Measurements from ENCODE around the gene GATM. TPM values are rescaled to one million over a fixed set of nuclear protein-coding genes. Genes with fewer than 3 reads are reported as not detected.
A peak's percentile ranks its signal among the peaks of the same experiment; 100 is the strongest.

The GATM gene
- total RNA-seq, 2 donors from 2014 or later = 35.2 to 83.4 TPM

DNA sequence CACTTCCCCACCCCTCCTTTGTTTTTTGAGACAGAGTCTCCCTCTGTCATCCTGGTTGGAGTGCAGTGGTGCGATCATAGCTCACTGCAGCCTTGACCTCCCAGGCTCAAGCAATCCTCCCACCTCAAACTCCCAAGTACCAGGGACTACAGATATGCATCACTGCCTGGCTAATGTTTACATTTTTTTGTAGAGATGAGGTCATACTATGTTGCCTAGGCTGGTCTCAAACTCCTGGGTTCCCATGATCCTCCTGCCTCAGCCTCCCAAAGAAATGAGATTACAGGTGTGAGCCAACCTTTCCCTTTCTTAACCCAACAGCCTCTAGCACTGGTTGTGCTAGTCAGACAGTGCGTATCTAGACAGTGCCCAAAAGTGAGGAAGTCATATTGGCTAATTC, 6.4 kb upstream of the GATM start:
- peaks cover 49% of the 10 kb centered on the region for H3K27me3 Mint-ChIP-seq (ENCODE audit: insufficient read depth)
- H3K4me1 Mint-ChIP-seq = peaks cover 13% of the 10 kb centered on the region
- H3K9me3 Mint-ChIP-seq = no peaks in the 10 kb centered on the region
- H3K27ac ChIP-seq (ENCODE audit: low read depth, low read length) = no peak overlapping the region
- no peak for DNase-seq
- WGBS, 2 experiments (ENCODE audit: insufficient coverage in 1 of 2, insufficient read length in 1 of 2) = 86% methylated on average over 2 of the region's 2 CpGs; no CpG with 5 or more reads in 1 of the 2 experiments
- peaks cover 9% of the 10 kb centered on the region for H3K4me1 ChIP-seq (ENCODE audit: control insufficient read depth, insufficient read depth, low read length)
- no peak overlapping the region for H3K9ac ChIP-seq (ENCODE audit: extremely low read depth, low read length, poor library complexity, severe bottlenecking)
- H3K27me3 ChIP-seq (ENCODE audit: control insufficient read depth, insufficient read depth, low read length, poor library complexity, severe bottlenecking) = peaks cover 13% of the 10 kb centered on the region
- TF ChIP-seq, protein P1, sequence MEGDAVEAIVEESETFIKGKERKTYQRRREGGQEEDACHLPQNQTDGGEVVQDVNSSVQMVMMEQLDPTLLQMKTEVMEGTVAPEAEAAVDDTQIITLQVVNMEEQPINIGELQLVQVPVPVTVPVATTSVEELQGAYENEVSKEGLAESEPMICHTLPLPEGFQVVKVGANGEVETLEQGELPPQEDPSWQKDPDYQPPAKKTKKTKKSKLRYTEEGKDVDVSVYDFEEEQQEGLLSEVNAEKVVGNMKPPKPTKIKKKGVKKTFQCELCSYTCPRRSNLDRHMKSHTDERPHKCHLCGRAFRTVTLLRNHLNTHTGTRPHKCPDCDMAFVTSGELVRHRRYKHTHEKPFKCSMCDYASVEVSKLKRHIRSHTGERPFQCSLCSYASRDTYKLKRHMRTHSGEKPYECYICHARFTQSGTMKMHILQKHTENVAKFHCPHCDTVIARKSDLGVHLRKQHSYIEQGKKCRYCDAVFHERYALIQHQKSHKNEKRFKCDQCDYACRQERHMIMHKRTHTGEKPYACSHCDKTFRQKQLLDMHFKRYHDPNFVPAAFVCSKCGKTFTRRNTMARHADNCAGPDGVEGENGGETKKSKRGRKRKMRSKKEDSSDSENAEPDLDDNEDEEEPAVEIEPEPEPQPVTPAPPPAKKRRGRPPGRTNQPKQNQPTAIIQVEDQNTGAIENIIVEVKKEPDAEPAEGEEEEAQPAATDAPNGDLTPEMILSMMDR (conservative IDR thresholded peaks at IDR 0.05) = no peak
- no peaks in the 10 kb centered on the region for H3K36me3 Mint-ChIP-seq (ENCODE audit: low read depth)
- no peaks in the 10 kb centered on the region for H3K36me3 ChIP-seq (ENCODE audit: control insufficient read depth, insufficient read depth, low read length)
- H3K4me3 Mint-ChIP-seq = no peak overlapping the region
- no peaks in the 10 kb centered on the region for H3K9me3 ChIP-seq (ENCODE audit: control insufficient read depth, low read length)
- H3K27ac Mint-ChIP-seq = no peak overlapping the region
- no peak overlapping the region for H3K4me3 ChIP-seq (ENCODE audit: low read length)

DNA sequence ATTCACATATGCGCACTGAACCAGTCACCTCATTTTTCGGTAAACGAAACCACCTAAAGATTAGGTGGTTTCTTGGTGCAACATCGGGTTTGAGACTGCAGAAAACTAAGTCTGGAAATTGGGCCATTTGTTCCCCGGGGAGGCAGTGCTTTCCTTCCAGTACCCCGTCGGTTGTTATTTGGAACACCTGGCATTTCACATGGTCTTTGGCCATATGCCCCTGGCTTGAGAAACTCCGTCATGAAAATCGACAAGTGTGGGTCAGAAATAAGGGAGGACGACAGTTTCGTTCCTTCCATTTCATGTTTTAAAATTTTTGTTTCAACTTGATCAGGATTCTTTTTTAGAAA, 544 bp upstream of the GATM start:
- Mint-ChIP-seq H3K4me1 (peaks cover 30% of the 10 kb centered on the region), H3K4me3 (peak overlapping the region; percentile 76), H3K9me3 (no peaks in the 10 kb centered on the region), H3K36me3 (ENCODE audit: low read depth) (peaks cover 6% of the 10 kb centered on the region), H3K27me3 (ENCODE audit: insufficient read depth) (peaks cover 54% of the 10 kb centered on the region), H3K27ac (no peak overlapping the region)
- no peak overlapping the region for H3K27ac ChIP-seq (ENCODE audit: low read depth, low read length)
- TF ChIP-seq, protein P1 (conservative IDR thresholded peaks at IDR 0.05) = no peak
- H3K36me3 ChIP-seq (ENCODE audit: control insufficient read depth, insufficient read depth, low read length) = peaks cover 5% of the 10 kb centered on the region
- peaks cover 23% of the 10 kb centered on the region for H3K27me3 ChIP-seq (ENCODE audit: control insufficient read depth, insufficient read depth, low read length, poor library complexity, severe bottlenecking)
- DNase-seq = no peak
- peak overlapping the region; percentile 65 for H3K9ac ChIP-seq (ENCODE audit: extremely low read depth, low read length, poor library complexity, severe bottlenecking)
- H3K9me3 ChIP-seq (ENCODE audit: control insufficient read depth, low read length) = no peaks in the 10 kb centered on the region
- peak overlapping the region; percentile 94 for H3K4me3 ChIP-seq (ENCODE audit: low read length)
- WGBS, 2 experiments (ENCODE audit: insufficient coverage in 1 of 2, insufficient read length in 1 of 2) = 74% methylated on average over 10 to 11 of the region's 11 CpGs
- no peaks in the 10 kb centered on the region for H3K4me1 ChIP-seq (ENCODE audit: control insufficient read depth, insufficient read depth, low read length)

DNA sequence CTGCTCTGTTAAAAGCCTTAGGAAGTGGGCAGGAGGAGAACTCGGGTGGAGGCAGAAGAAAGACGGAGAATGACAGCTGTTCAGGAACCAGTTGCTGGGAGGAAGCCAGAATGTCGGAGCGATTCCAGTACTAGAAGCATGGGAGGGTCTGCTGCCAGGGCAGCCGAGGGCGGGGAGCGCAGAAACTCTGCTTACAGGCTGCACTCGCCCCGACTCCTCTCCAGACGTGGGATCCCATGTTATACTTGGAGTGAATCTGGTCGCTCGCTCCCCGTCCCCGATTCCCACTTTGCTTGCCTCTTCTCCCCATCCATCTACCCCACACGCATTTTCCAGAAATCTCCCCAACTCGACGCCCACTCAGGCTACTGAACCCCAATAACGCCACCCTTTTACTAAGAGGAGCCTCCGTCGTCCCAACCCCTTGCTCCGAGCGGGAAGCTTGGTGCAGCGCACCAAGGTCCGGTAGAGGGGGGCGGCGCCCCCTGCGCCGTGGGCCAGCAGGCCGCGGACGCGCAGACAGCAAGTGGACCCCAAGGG, 665 bp downstream of the GATM start:
- Histone ChIP-seq H3K4me1 (ENCODE audit: control insufficient read depth, insufficient read depth, low read length) (no peaks in the 10 kb centered on the region), H3K9ac (ENCODE audit: extremely low read depth, low read length, poor library complexity, severe bottlenecking) (peak overlapping the region; percentile 65), H3K27me3 (ENCODE audit: control insufficient read depth, insufficient read depth, low read length, poor library complexity, severe bottlenecking) (peaks cover 23% of the 10 kb centered on the region), H3K9me3 (ENCODE audit: control insufficient read depth, low read length) (no peaks in the 10 kb centered on the region), H3K4me3 (ENCODE audit: low read length) (peak overlapping the region; percentile 94), H3K27ac (ENCODE audit: low read depth, low read length) (no peak overlapping the region), H3K36me3 (ENCODE audit: control insufficient read depth, insufficient read depth, low read length) (peaks cover 11% of the 10 kb centered on the region)
- H3K9me3 Mint-ChIP-seq = no peaks in the 10 kb centered on the region
- H3K36me3 Mint-ChIP-seq (ENCODE audit: low read depth) = peaks cover 11% of the 10 kb centered on the region
- H3K27ac Mint-ChIP-seq = peak overlapping the region; percentile 59
- 2 to 3% methylated on average over 22 to 32 of the region's 32 CpGs for WGBS, 2 experiments (ENCODE audit: insufficient coverage in 1 of 2, insufficient read length in 1 of 2)
- TF ChIP-seq, protein P1 (conservative IDR thresholded peaks at IDR 0.05) = no peak
- H3K4me3 Mint-ChIP-seq = peak overlapping the region; percentile 76
- H3K27me3 Mint-ChIP-seq (ENCODE audit: insufficient read depth) = peaks cover 48% of the 10 kb centered on the region
- DNase-seq = peak; percentile 62
- H3K4me1 Mint-ChIP-seq = peaks cover 35% of the 10 kb centered on the region
